ENCODE measurements around the gene CRTC3.

DNA sequence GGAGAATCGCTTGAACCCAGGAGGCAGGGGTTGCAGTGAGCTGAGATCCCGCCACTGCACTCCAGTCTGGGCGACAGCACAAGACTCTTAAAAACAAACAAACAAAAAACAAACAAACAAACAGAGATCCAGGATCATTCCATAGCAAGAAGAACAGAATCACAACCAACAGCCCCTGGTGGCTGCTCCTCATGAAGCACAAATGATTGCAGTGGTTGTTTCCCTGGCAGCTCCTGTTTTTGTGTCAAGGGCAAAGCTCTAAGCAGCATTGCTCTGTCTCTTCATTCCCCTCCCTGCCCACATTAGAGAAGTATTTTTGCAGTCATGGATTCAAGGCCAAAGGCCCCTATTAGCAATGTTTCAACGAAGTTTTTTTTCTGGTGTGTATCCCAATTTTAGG, 161.6 kb downstream of the CRTC3 start:
- TF ChIP-seq CTCF (IDR thresholded peaks at IDR 0.05; ENCODE audit: low read depth, low read length, missing input control) (no peak), JUND (IDR thresholded peaks at IDR 0.05) (no peak)
